Loucy (cell line): ENCODE data around the gene ABL2.

Experiments used
- CTCF ChIP-seq: fragments of 200-600 bp; sonication (generic); conservative IDR thresholded peaks from 2 replicates; pipeline ENCODE4 v1.5.1; 2014; ENCODE audit warnings: mild to moderate bottlenecking, antibody characterized with exemption, low read length
- EZH2phosphoT487 ChIP-seq: fragments of 200-600 bp; IDR thresholded peaks from 2 replicates; pipeline ENCODE4 v1.6.1; 2018; ENCODE audit warnings: antibody characterized with exemption, mild to moderate bottlenecking, moderate library complexity, borderline replicate concordance

GRCh38 chr1:179079113-179079761 is 150.2 kb downstream of the ABL2 start:
- TF ChIP-seq CTCF (peak; percentile 76), EZH2phosphoT487 (no peak)
